C4-2B (cell line): ENCODE results near the gene CD38.
"Not testable (repeated sequence)": the region's sequence is repeated elsewhere in the genome, so short reads cannot be mapped to it uniquely, and the experiment has no call there.

Source experiments
- H3K27ac ChIP-seq: fragments of 450-650 bp; 2 replicates; pipeline ENCODE4 v1.5.1; 2017
- ZFX ChIP-seq: fragments of 450-650 bp; IDR thresholded peaks from 2 replicates; pipeline ENCODE4 v1.6.1; 2017
- TF ChIP-seq, protein P1 (sequence below): fragments of 450-650 bp; conservative IDR thresholded peaks from 2 replicates; pipeline ENCODE4 v1.5.1; 2017; ENCODE audit warnings: mild to moderate bottlenecking

The CD38 gene

DNA sequence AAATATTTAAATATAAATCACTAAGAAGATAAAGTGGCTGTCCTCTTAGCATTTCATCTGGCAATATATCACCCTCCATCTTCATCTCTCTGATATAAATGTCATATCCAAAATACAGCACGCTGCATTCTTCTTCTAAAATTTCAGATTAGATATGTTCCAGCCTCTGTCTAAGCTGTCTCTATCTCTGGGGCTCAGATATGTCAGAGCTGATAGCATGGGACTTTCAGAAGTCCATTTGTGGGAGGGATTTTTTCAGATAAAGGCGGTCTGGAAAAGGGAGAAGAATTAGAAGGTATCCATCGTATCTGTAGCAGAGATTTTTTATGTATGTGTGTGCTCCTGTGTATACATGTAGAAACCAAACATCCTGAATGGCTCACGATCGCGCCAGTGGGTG is 25.0 kb upstream of the CD38 start:
- TF ChIP-seq ZFX: no peak
- TF ChIP-seq, protein P1, sequence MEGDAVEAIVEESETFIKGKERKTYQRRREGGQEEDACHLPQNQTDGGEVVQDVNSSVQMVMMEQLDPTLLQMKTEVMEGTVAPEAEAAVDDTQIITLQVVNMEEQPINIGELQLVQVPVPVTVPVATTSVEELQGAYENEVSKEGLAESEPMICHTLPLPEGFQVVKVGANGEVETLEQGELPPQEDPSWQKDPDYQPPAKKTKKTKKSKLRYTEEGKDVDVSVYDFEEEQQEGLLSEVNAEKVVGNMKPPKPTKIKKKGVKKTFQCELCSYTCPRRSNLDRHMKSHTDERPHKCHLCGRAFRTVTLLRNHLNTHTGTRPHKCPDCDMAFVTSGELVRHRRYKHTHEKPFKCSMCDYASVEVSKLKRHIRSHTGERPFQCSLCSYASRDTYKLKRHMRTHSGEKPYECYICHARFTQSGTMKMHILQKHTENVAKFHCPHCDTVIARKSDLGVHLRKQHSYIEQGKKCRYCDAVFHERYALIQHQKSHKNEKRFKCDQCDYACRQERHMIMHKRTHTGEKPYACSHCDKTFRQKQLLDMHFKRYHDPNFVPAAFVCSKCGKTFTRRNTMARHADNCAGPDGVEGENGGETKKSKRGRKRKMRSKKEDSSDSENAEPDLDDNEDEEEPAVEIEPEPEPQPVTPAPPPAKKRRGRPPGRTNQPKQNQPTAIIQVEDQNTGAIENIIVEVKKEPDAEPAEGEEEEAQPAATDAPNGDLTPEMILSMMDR: no peak
- no peak overlapping the region for H3K27ac ChIP-seq

DNA sequence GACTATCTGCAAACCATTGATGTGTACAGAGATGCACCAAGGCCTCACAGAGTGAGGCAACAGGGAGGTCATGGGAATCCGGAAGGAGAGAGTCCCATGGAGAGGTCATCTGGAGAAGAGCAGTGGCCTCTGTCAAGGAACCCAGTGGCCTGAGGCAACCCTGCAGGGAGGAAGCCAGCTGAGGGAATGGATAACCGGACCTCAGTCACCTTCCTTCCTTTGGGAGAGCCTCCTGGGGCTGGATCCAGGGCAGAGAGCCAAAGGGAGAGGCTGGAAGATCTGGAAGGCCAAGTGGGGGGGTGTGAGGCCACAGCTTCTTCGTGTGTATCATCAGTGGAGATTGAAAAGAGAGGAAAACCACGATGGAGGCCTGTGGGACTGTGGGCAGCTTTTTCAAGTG is 24.3 kb upstream of the CD38 start:
- no peak overlapping the region for H3K27ac ChIP-seq
- TF ChIP-seq, protein P1: no peak
- no peak for TF ChIP-seq ZFX

DNA sequence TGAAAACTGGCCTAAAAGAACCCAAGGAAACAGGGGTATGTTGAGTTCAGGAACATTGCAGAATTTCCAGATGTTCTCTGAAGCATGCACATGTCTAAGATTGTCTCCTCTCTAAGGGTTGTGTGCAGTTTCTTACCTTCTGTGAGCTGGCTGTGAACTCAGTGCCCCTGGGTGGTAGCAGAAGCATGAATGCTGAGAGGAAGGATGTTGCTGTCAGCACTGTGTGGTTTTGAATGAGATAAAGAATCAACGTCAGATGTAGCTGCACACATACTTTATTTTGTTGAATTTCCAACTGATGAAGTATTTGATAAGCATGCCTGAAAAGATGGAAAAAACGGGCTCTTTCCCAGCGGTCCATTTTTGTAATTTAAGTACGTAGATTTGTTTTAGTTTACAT is 23.8 kb upstream of the CD38 start:
- H3K27ac ChIP-seq: no peak overlapping the region
- no peak for TF ChIP-seq ZFX
- TF ChIP-seq, protein P1: no peak

DNA sequence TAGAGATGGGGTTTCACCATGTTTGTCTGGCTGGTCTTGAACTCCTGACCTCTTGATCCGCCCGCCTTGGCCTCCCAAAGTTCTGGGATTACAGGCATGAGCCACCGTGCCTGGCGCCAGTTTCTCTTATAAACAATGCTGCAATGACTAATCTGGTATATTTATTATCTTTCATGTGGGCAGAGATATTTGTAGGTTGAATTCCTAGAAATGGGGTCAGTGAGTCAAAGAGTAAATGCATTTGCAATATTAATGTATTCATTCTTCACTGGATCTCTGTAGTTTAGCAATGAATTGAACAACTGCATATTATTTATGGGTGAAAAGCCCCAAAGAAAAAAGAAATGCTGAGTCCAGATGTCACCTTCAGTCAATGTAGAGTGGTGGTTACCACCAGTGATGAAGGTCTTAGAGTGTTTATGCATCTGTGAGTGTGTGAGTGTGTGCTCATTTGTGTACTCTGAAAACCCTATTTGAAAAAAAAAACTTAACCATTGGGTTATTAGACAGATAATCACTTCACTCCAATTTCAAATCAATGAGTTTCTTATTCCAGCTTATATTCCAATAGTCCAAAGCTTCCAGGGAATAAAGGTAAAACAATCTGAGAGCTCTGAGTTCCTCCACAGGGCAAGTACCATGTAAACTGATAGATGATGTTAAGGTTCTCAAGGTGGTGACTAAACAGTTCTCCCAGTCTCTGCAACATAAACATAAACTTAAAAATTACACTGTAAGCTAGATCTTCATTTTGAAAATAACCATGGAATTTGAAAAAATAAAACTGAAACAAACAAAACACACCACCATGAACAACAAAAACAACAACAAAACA is 22.6 kb upstream of the CD38 start:
- H3K27ac ChIP-seq: no peak overlapping the region
- no peak for TF ChIP-seq ZFX
- TF ChIP-seq, protein P1: no peak

DNA sequence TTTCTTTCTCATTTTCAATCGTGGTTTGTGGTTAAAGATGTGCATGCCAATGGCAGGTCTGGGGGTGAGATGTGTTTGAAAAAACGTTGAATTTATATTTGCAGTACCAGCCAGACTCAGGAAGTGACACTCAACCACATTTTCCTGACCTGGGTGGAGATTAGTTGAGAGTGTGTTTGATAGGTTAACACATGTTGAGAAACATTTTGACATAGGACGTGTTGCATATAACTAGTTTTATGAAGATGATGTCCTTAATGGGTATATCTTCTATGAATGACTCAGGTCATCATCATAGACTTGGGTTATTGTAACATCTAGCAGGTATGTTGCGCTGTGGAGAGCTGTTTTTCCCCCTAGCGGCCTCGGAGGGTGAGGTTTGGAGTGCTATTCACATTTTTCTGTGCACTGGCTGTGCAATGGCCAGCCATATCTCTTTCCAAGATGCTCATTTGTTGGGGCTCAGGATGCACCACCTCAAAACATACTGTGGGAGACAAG is 21.7 kb upstream of the CD38 start:
- H3K27ac ChIP-seq: no peak overlapping the region
- TF ChIP-seq ZFX: no peak
- TF ChIP-seq, protein P1: no peak

DNA sequence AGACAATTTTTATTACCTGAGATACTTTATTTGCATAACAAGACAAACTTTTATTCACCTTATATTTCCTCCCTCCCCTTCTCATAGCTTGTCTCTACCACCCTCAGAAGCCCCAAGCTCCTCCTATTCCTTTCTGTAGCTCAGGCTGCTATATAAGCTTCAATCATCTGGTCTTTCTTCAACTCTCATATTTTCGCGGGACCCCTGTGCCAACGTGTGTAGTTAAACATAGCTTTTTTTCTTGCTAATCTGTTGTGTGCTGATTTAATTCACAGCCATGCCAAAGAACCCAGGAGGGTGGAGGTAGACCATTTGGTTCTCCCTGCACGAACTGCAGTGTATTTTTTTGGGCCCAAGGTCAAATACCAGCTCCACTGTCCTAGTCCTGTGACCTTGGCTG is 21.1 kb upstream of the CD38 start:
- no peak overlapping the region for H3K27ac ChIP-seq
- TF ChIP-seq, protein P1: no peak
- TF ChIP-seq ZFX: no peak

DNA sequence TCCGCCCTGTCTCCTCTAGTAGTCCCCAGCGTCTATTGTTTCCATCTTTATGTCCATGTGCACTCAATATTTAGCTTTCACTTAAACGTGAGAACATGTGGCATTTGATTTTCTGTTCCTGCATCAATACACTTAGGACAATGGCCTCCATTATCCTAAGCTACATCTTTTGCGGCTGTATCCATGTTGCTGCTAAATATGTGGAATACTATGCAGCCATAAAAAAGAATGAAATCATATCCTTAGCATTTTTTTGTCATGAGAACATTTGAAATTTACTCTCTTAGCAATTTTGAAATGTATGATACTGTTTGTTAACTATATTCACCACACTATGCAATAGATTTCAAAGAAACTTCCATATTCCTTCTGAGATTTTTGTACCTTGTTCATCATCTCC is 19.8 kb upstream of the CD38 start:
- no peak for TF ChIP-seq ZFX
- TF ChIP-seq, protein P1: no peak

DNA sequence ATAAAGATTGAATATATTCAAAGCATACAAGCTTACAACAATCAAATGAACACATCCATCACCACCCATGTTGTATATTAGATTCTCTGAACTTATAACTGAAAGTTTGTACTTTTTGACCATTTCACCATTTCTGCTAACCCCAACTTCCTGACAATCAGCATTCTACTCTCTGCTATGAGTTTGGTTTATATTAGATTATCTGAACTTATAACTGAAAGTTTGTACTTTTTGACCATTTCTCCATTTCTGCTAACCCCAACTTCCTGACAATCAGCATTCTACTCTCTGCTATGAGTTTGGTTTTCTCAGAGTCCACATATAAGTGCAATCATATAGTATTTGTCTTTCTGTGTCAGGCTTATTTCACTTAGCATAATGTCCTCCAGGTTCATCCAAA is 15.7 kb upstream of the CD38 start:
- not testable (repeated sequence) for H3K27ac ChIP-seq

More for the DNA sequence above, 19.8 kb upstream of the CD38 start:
- no peak overlapping the region for H3K27ac ChIP-seq
